ENCODE measurements around the gene ATG13. TPM values are rescaled to one million over a fixed set of nuclear protein-coding genes. Genes with fewer than 3 reads are reported as not detected.

The ATG13 gene
- total RNA-seq, 1 experiment from 2014 or later, result 69.2 TPM

DNA sequence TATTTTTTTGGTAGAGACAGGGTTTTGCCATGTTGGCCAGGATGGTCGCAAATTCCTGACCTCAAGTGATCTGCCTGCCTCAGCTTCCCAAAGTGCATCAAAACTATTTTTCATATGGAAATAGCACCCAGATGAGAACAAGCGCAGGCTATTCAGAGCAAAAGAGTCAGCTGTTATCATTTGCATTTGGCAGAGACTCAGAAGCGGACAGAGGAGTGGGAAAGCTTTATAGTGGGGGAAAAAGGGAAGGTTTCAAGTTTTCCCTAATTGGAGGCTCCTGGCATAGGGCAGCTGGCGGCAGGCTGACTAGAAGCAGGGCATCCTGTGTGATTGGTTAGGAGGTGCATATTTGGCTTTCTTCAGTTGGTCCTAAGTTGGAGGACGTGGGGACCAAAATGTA, 20.2 kb downstream of the ATG13 start (continued):
- TF ChIP-seq POLR2AphosphoS5 (IDR thresholded peaks at IDR 0.05; ENCODE audit: low read depth, low read length), result no peak

DNA sequence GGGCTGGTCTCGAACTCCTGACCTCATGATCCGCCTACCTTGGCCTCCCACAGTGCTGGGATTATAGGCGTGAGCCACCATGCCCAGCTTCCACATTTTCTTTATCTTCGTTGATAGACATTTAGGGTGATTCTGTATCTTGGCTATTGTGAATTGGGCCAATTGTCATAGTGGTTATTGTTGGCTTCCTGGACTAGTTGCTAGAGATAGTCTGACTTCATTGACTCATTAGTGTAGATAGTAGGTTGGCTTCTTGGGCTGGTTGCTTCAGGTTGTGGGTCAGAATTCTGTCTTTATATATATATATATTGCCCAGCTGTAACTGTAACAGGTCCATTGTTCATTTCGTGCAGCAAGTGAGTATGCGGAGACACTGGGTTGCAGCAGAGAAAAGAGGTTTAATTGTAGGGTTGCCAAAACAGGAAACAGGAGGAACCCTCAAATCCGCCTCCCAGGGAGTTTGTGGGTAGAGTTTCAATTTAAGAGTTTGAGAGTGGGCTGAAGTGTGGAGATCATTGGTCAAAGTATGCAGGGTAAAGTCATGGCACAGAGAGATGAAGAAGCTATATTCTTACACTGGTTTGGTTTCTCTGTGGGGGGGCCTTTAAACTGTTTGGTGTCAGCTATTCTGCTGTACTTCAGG, 22.0 kb downstream of the ATG13 start:
- DNase-seq (ENCODE audit: low read depth, low spot score) (no peak), ATAC-seq (no peak)
- no peaks in the 10 kb centered on the region for H3K9me2 ChIP-seq (ENCODE audit: insufficient read depth)
- no peaks in the 10 kb centered on the region for H3K27me3 ChIP-seq (ENCODE audit: insufficient read depth, low read length)
- no peaks in the 10 kb centered on the region for H3K36me3 ChIP-seq (ENCODE audit: control insufficient read depth in 1 of 2, insufficient read depth in 2 of 2, low read length in 2 of 2)
- ChIA-PET CTCF (interaction anchor here (0.7 kb wide), 1 partner anchor 9 kb away, joined by 3 read pairs; no protein-coding TSS in a partner anchor), RAD21 (ENCODE audit: low non-redundant PET in 1 of 2, low total read pairs in 2 of 2, uncharacterized antibody in 2 of 2, unreplicated experiment in 2 of 2) (no interaction called here), POLR2A (no interaction called here)
- H3K9ac ChIP-seq (ENCODE audit: low read length), result no peak overlapping the region
- intact Hi-C loops (cut with micrococcal nuclease), result no loop called here
- no peaks in the 10 kb centered on the region for H3K79me2 ChIP-seq (ENCODE audit: insufficient read depth, low read length)
- no peaks in the 10 kb centered on the region for H4K20me1 ChIP-seq (ENCODE audit: insufficient read depth)
- no peak overlapping the region for H3K4me3 ChIP-seq (replicated peaks in 1 of 2; ENCODE audit: low read depth in 1 of 2, low read length in 2 of 2)
- H3K4me2 ChIP-seq (ENCODE audit: low read length), result no peak overlapping the region
- H3K27ac ChIP-seq (ENCODE audit: low read depth, low read length), result no peak overlapping the region
- BruUV-seq (replicated peaks), result no TSS peak
- no peaks in the 10 kb centered on the region for H3K9me3 ChIP-seq (ENCODE audit: control insufficient read depth in 1 of 2, insufficient read depth in 1 of 2, low read depth in 1 of 2, low read length in 2 of 2)
- H2AFZ ChIP-seq (ENCODE audit: low read depth, low read length, poor library complexity, severe bottlenecking), result no peak overlapping the region
- TF ChIP-seq, protein P1, sequence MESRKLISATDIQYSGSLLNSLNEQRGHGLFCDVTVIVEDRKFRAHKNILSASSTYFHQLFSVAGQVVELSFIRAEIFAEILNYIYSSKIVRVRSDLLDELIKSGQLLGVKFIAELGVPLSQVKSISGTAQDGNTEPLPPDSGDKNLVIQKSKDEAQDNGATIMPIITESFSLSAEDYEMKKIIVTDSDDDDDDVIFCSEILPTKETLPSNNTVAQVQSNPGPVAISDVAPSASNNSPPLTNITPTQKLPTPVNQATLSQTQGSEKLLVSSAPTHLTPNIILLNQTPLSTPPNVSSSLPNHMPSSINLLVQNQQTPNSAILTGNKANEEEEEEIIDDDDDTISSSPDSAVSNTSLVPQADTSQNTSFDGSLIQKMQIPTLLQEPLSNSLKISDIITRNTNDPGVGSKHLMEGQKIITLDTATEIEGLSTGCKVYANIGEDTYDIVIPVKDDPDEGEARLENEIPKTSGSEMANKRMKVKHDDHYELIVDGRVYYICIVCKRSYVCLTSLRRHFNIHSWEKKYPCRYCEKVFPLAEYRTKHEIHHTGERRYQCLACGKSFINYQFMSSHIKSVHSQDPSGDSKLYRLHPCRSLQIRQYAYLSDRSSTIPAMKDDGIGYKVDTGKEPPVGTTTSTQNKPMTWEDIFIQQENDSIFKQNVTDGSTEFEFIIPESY (IDR thresholded peaks at IDR 0.05; ENCODE audit: extremely low read depth, insufficient replicate concordance, low read length), result no peak
- TF ChIP-seq SIN3A (IDR thresholded peaks at IDR 0.05; ENCODE audit: low read depth) (no peak), POLR2A (IDR thresholded peaks at IDR 0.05; ENCODE audit: borderline replicate concordance, extremely low read depth, insufficient read depth, insufficient read length) (no peak), ZNF274 (IDR thresholded peaks at IDR 0.05; ENCODE audit: low read depth, low read length) (no peak), YY1 (IDR thresholded peaks at IDR 0.05; ENCODE audit: extremely low read depth, insufficient replicate concordance, low read depth, low read length) (no peak), FOSL1 (IDR thresholded peaks at IDR 0.05; ENCODE audit: low read depth) (no peak), EGR1 (IDR thresholded peaks at IDR 0.05; ENCODE audit: low read depth) (no peak), EZH2 (IDR thresholded peaks at IDR 0.05) (no peak), EZH2phosphoT487 (IDR thresholded peaks at IDR 0.05; ENCODE audit: borderline replicate concordance) (no peak), CBX3 (IDR thresholded peaks at IDR 0.05; ENCODE audit: low read depth) (no peak), CEBPB (IDR thresholded peaks at IDR 0.05; ENCODE audit: low read depth) (no peak), SP1 (IDR thresholded peaks at IDR 0.05; ENCODE audit: low read depth) (no peak), TCF7L2 (IDR thresholded peaks at IDR 0.05; ENCODE audit: borderline replicate concordance, extremely low read depth, insufficient read depth, insufficient read length) (no peak), JUND (IDR thresholded peaks at IDR 0.05) (no peak)
- TF ChIP-seq, protein P2, sequence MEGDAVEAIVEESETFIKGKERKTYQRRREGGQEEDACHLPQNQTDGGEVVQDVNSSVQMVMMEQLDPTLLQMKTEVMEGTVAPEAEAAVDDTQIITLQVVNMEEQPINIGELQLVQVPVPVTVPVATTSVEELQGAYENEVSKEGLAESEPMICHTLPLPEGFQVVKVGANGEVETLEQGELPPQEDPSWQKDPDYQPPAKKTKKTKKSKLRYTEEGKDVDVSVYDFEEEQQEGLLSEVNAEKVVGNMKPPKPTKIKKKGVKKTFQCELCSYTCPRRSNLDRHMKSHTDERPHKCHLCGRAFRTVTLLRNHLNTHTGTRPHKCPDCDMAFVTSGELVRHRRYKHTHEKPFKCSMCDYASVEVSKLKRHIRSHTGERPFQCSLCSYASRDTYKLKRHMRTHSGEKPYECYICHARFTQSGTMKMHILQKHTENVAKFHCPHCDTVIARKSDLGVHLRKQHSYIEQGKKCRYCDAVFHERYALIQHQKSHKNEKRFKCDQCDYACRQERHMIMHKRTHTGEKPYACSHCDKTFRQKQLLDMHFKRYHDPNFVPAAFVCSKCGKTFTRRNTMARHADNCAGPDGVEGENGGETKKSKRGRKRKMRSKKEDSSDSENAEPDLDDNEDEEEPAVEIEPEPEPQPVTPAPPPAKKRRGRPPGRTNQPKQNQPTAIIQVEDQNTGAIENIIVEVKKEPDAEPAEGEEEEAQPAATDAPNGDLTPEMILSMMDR (IDR thresholded peaks at IDR 0.05 in 2 of 3, conservative IDR thresholded peaks at IDR 0.05 in 1 of 3; ENCODE audit: borderline replicate concordance in 1 of 3, insufficient read depth in 1 of 3, low read depth in 2 of 3, low read length in 2 of 3), result no peak
- TF ChIP-seq, protein P3, sequence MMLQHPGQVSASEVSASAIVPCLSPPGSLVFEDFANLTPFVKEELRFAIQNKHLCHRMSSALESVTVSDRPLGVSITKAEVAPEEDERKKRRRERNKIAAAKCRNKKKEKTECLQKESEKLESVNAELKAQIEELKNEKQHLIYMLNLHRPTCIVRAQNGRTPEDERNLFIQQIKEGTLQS (IDR thresholded peaks at IDR 0.05), result no peak
- TF ChIP-seq, protein P4, sequence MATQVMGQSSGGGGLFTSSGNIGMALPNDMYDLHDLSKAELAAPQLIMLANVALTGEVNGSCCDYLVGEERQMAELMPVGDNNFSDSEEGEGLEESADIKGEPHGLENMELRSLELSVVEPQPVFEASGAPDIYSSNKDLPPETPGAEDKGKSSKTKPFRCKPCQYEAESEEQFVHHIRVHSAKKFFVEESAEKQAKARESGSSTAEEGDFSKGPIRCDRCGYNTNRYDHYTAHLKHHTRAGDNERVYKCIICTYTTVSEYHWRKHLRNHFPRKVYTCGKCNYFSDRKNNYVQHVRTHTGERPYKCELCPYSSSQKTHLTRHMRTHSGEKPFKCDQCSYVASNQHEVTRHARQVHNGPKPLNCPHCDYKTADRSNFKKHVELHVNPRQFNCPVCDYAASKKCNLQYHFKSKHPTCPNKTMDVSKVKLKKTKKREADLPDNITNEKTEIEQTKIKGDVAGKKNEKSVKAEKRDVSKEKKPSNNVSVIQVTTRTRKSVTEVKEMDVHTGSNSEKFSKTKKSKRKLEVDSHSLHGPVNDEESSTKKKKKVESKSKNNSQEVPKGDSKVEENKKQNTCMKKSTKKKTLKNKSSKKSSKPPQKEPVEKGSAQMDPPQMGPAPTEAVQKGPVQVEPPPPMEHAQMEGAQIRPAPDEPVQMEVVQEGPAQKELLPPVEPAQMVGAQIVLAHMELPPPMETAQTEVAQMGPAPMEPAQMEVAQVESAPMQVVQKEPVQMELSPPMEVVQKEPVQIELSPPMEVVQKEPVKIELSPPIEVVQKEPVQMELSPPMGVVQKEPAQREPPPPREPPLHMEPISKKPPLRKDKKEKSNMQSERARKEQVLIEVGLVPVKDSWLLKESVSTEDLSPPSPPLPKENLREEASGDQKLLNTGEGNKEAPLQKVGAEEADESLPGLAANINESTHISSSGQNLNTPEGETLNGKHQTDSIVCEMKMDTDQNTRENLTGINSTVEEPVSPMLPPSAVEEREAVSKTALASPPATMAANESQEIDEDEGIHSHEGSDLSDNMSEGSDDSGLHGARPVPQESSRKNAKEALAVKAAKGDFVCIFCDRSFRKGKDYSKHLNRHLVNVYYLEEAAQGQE (IDR thresholded peaks at IDR 0.05; ENCODE audit: low read depth), result no peak
- peaks cover 0 to 7% of the 10 kb centered on the region in 2 experiments; a peak in 3 of 4 replicates for H3K4me1 ChIP-seq (ENCODE audit: control insufficient read depth in 1 of 2, insufficient read depth in 2 of 2, low read length in 2 of 2)
